PC-3 (cell line): ENCODE results near the gene VSIR.

Source experiments
- CTCF ChIP-seq: fragments of 300-600 bp; sonication (generic); conservative IDR thresholded peaks from 2 replicates; pipeline ENCODE4 v1.5.1; 2017; ENCODE audit warnings: antibody characterized with exemption, low read depth, mild to moderate bottlenecking, low read length
- EZH2phosphoT487 ChIP-seq: fragments of 300-600 bp; sonication (generic); IDR thresholded peaks from 2 replicates; pipeline ENCODE4 v1.6.1; 2018; ENCODE audit warnings: mild to moderate bottlenecking, antibody characterized with exemption, low read length, borderline replicate concordance

GRCh38 chr10:71766717-71767419 lies 6.5 kb downstream of the VSIR start:
- TF ChIP-seq CTCF (no peak), EZH2phosphoT487 (no peak)
